Glutamatergic neuron (in vitro differentiated cells): ENCODE data around the gene CNEP1R1. TPM values are rescaled to one million over a fixed set of nuclear protein-coding genes. Genes with fewer than 3 reads are reported as not detected.

Experiments used
- DNase-seq: peaks from one replicate; pipeline ENCODE4 v3.0.0; 2022
- H3K27ac Mint-ChIP-seq: one replicate; pipeline ENCODE4 v1.8.0; 2020; ENCODE audit warnings: mild to moderate bottlenecking, mixed read lengths, inconsistent platforms; ENCODE audit not compliant: unreplicated experiment
- H3K27me3 Mint-ChIP-seq: one replicate; pipeline ENCODE4 v1.8.0; 2020; ENCODE audit warnings: mild to moderate bottlenecking, moderate library complexity, mixed read lengths, inconsistent platforms; ENCODE audit not compliant: unreplicated experiment
- H3K36me3 Mint-ChIP-seq: one replicate; pipeline ENCODE4 v1.8.0; 2020; ENCODE audit warnings: mild to moderate bottlenecking, mixed read lengths, inconsistent platforms; ENCODE audit not compliant: unreplicated experiment
- H3K4me1 Mint-ChIP-seq: one replicate; pipeline ENCODE4 v1.8.0; 2020; ENCODE audit warnings: mild to moderate bottlenecking, low read depth, mixed read lengths, inconsistent platforms; ENCODE audit not compliant: unreplicated experiment
- H3K4me3 Mint-ChIP-seq: one replicate; pipeline ENCODE4 v1.8.0; 2020; ENCODE audit warnings: mild to moderate bottlenecking, mixed read lengths, inconsistent platforms; ENCODE audit not compliant: unreplicated experiment
- H3K9me3 Mint-ChIP-seq: one replicate; pipeline ENCODE4 v1.8.0; 2020; ENCODE audit warnings: mild to moderate bottlenecking, moderate library complexity, mixed read lengths, inconsistent platforms; ENCODE audit not compliant: unreplicated experiment
- CTCF ChIP-seq: fragments of 200-600 bp; sonication (generic); IDR thresholded peaks from one replicate; pipeline ENCODE4 v1.5.0; 2021; ENCODE audit not compliant: partially characterized antibody, unreplicated experiment
- total RNA-seq: library from RNA; stranded (reverse); fragmentation: NEBNext Ultra II Directional; extraction: Animal tissue kit (Norgen Biotek cat#: 25700); gene quantifications from one replicate; pipeline ENCODE4 v1.2.1, GENCODE V29; 2021; ENCODE audit not compliant: unreplicated experiment

Gene CNEP1R1
- total RNA-seq, 1 donor from 2014 or later, result 15.0 TPM

- no peak for TF ChIP-seq CTCF
- Mint-ChIP-seq H3K9me3 (peaks cover 5% of the 10 kb centered on the region), H3K4me1 (peaks cover 8% of the 10 kb centered on the region), H3K27ac (no peak overlapping the region), H3K36me3 (no peaks in the 10 kb centered on the region), H3K27me3 (no peaks in the 10 kb centered on the region), H3K4me3 (no peak overlapping the region)
- no peak for DNase-seq
Measured at GRCh38 chr16:49995720-49996119, 29.3 kb upstream of the CNEP1R1 start.

DNA sequence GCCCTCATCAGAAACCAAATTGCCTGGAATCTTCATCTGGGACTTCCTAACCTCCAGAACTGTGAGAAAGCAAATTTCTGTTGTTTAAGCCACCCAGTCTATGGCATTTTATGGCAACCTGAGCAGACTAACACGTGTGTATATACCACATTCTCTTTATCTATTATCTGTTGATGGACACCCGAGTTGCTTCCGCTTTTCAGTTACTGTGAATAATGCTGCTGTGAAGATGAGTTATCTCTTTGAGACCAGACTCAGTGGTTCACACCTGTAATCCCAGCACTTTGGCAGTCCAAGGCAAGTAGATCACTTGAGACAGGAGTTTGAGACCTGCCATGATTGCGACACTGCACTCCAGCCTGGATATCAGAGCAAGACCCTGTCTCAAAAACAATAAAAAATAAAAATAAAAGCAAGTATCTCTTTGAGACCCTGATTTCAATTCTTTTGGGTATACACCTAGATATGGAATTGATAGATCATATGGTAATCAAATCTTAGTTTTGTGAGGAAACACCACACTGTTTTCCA, 27.2 kb upstream of the CNEP1R1 start:
- Mint-ChIP-seq H3K27me3 (no peaks in the 10 kb centered on the region), H3K4me1 (peaks cover 8% of the 10 kb centered on the region), H3K27ac (no peak overlapping the region), H3K4me3 (no peak overlapping the region), H3K36me3 (no peaks in the 10 kb centered on the region), H3K9me3 (peaks cover 5% of the 10 kb centered on the region)
- TF ChIP-seq CTCF, result no peak
- no peak for DNase-seq

- no peak for TF ChIP-seq CTCF
- Mint-ChIP-seq H3K4me1 (peaks cover 2% of the 10 kb centered on the region), H3K27ac (no peak overlapping the region), H3K36me3 (no peaks in the 10 kb centered on the region), H3K9me3 (peaks cover 3% of the 10 kb centered on the region), H3K4me3 (no peak overlapping the region), H3K27me3 (no peaks in the 10 kb centered on the region)
- no peak for DNase-seq
Measured at GRCh38 chr16:49998991-49999390, 26.0 kb upstream of the CNEP1R1 start.

DNA sequence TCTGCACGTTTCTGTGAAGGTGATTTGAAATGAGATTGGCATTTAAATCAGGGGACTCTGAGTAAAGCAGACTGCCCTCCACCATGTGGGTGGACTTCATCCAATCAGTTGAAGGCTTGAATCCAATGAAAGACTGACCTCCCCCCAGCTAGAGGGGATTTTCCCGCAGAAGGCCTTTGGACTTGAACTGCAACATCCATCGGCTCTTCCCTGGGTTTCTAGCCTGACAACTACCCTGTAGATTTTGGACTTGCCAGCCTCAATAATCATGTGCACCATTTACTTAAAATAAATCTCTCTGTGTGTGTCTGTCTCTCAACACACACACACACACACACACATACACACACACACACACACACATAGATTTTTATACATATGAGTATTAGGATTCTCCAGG, 23.9 kb upstream of the CNEP1R1 start:
- no peaks in the 10 kb centered on the region for H3K36me3 Mint-ChIP-seq
- no peaks in the 10 kb centered on the region for H3K9me3 Mint-ChIP-seq
- no peak for DNase-seq
- no peak overlapping the region for H3K27ac Mint-ChIP-seq
- H3K4me1 Mint-ChIP-seq, result no peaks in the 10 kb centered on the region
- H3K27me3 Mint-ChIP-seq, result no peaks in the 10 kb centered on the region
- TF ChIP-seq CTCF, result no peak
- H3K4me3 Mint-ChIP-seq, result no peak overlapping the region

- DNase-seq, result no peak
- no peak for TF ChIP-seq CTCF
Measured at GRCh38 chr16:50002190-50002589, 22.8 kb upstream of the CNEP1R1 start.

More at GRCh38 chr16:50002190-50002589, 22.8 kb upstream of the CNEP1R1 start:
- Mint-ChIP-seq H3K27ac (no peak overlapping the region), H3K27me3 (no peaks in the 10 kb centered on the region), H3K9me3 (no peaks in the 10 kb centered on the region), H3K4me3 (no peak overlapping the region), H3K4me1 (no peaks in the 10 kb centered on the region), H3K36me3 (no peaks in the 10 kb centered on the region)
